HG02885 (cell line): Measurements from ENCODE around the gene TACC2.

ENCODE experiments used
- ATAC-seq: cut with Tn5 transposase; IDR thresholded peaks from one replicate; pipeline ENCODE4 v1.9.1; 2021; ENCODE audit warnings: mild to moderate bottlenecking; ENCODE audit not compliant: unreplicated experiment, poor library complexity

Gene TACC2

GRCh38 chr10:122240401-122240800 is 251.4 kb downstream of the TACC2 start:
- ATAC-seq = no peak

GRCh38 chr10:122241836-122242235 is 252.9 kb downstream of the TACC2 start:
- ATAC-seq = no peak

DNA sequence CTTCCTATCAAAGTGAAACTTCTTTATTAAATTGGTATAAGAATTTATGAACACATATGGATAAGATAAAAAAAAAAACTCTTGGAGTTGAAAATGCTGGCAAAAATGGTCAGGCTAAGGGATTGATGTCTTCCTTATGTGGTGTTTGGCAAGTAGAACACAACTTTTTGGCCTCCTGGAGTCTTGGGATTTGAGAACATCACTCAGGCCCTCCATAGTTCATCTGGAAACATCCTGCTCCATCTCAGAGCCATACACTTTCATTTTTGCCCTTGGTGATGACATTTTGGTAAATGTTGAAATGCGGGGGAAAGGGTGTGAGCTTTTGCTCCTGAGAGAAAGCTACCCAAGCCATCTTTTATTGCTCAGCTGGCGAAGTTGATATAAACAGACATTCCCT is 254.6 kb downstream of the TACC2 start:
- no peak for ATAC-seq

DNA sequence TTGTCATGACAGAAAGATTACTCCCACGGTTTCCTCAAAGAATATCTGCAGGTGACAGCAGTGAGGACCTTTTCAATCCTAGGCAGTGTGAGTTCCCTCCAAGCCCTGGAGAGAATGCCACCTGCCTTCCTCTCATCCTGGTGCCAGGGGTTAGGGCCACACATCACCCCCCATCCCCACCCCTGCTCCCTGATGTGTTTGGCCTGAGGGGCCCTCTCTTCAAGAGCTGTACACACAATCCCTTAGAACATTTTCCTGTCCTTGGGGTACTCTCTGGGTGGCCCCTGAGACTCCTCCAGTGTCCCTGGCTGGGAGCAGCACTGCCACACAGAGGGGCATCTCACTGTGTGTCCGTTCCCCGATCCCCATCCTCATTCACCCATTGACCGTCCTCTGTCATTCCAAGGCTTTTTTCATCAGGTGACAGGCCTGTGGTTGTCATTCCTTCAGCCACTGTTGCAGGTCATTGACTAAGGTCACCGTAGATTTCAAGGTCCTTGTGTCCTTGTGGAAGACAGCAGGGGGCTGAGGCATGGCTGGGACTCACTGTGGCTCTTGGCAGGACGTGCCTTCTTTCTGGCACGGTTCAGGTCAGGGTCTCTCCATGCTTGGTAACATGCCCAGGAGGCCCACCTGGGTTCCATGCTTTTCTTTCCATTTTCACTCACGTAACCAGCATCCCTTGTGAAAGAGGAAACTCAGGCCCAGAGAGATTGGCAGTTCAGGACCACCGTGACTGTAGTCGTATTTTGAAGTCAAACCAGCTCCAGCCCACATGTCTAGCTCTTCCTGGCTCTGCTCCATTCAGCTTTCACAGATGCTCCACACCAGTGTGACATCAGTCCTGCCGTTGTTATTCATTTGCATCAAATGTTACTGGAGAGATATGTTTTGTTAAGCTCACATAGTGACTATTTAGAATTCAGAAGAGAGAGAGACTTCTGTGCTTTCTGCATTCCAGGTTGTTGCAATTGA is 255.3 kb downstream of the TACC2 start:
- ATAC-seq = no peak

GRCh38 chr10:122245136-122245535 is 256.2 kb downstream of the TACC2 start:
- ATAC-seq = no peak

DNA sequence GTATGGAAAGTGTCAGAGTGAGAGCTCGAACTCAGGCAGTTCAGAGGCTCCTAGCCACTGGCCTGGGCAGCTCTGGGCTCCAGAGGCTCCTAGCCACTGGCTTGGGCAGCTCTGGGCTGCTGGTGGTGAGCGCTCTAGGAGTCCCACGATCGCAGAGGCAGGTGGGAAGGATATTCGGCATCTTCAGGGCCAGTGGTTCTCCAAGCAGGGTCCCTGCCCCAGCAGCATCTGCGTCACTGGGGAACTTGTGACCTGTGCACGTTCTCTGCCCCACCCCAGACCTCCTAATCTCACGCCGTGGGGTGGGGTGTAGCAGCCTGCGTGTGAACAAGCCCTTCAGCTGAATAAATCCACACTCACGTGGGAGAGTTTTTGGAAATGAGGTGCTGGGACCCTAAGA is 256.9 kb downstream of the TACC2 start:
- no peak for ATAC-seq

GRCh38 chr10:122246830-122247520 is 258.0 kb downstream of the TACC2 start:
- ATAC-seq = no peak

- no peak for ATAC-seq
These were observed 259.7 kb downstream of the TACC2 start for GRCh38 chr10:122248356-122249302.

- no peak for ATAC-seq
These were observed 260.4 kb downstream of the TACC2 start for GRCh38 chr10:122249303-122249850.

- no peak for ATAC-seq
These were observed 261.2 kb downstream of the TACC2 start for GRCh38 chr10:122249991-122250750.

DNA sequence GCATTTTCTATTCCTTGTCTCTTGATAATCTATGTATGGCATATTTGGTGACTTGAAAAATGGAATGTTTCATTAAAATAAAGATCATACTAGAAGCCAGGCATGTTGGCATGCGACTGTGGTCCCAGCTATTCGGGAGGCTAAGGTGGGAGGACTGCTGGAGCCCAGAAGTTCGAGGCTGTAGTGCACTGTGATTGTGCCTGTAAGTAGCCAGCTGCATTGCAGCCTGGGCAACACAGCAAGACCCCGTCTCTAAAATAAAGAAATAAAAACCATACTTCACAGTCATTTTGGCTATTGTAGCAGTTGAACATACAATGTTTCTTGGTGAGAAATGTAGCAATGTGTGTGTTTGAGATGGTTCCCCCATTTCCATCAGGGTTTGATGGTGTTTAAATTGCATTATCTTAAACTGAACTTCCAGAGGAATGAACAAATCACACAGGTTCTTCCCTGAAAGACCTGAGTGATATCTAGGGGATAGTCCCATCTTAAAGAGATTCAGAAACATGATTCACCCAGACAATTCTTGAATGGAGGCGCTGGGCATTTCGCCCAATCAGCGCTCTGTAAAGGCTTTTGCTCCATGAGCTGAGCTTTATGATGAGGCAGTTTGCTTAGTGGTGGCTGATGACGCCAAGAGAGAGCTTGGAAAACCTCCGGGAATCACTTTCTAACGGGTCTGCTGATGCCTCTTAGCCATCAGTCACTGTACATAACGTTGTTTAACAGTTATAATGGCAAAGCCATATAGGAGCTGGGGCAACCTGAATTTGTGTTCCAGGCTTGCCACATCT is 262.7 kb downstream of the TACC2 start:
- no peak for ATAC-seq

DNA sequence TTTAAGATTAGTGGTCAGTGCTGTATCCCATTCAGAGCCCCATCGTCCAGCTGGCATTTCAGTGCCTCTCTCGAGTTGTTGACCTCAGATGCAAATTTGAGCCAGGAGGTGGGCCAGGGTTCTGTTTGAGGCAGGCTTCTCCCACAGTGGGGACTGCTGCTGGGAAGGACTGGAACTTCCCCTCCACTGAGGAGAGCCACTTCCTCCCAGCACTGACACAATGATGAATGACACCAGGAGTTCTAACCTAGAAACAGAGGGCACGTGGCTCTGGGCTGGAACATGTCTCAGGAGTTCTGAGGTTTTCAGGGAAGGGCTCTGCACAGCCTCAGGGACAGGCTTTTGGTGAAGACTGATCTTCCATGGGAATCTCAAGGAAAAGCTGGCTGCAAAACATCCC is 263.8 kb downstream of the TACC2 start:
- no peak for ATAC-seq

DNA sequence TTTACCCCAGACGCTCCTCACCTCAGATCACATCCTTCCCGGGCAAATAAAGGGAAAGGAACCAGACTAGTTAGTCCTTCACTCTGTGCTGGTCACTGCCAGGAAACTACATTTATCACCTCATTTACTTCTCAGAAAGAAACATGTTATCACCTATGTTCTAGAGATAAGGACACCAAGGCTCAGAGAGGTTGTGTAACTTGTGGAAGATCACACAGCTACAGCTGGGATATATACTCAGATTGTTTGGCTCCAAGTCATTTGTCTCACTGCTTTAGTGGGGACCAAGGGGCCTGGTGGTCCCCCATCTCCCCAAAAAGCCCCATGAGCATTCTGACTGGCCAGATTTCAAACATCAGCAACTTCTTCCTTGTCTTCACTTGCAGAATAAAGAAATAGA is 264.6 kb downstream of the TACC2 start:
- ATAC-seq = no peak

DNA sequence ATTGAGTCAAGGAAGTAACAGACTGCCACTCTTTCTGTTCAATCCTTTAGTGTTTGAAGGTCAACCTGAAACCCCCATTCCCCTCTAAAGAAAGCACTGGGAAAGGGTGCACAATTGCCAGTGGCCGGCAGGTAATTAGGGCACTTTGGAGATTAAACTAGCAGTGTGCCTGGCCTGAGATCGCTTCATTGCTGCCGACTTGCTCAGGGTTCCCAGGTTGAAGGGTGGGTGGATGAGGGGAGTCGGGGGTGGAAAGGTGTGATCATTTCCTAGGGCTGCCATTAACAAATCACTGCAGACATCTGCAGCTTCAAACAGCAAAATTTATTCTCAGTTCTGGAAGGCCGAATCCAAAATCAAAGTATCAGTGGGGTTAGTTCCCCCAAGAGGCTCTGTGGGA is 265.9 kb downstream of the TACC2 start:
- no peak for ATAC-seq

DNA sequence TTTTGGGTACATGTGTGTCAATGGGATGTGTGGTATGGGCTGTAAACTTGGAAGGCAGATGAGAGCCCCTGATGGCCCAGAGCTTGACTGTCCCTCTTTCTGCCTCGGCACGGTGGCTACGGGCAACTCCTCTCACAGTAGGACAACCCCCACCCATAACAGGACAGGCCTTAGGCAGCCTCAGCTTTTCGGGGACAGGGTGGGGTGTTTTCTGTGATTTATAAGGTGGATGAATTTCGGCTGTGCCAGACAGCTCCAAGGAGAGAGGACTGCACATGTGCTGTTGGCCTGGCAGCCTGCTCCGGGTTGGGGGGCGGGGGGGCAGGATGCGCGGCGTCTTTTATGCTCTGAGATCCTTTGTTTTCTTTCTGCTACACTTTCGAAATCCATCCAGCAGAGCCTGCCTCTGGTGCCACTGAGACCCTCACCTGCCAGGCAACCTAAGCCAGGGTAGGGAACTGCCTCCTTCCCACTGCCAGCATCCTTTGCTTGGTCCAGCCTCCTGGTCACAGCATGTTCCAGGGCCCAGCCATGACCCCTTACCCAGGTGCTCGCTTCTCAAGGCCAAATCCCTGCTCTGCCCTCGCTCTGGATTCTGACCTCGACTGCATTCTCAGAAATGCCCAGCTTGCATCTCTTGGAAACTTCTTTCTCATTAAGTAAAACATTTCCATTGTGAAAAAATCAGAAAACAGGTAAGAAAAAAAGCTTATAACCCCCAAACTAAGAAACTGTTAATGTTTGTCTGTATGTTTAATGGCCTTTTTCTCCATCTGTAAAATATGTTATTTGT is 266.7 kb downstream of the TACC2 start:
- ATAC-seq = no peak

DNA sequence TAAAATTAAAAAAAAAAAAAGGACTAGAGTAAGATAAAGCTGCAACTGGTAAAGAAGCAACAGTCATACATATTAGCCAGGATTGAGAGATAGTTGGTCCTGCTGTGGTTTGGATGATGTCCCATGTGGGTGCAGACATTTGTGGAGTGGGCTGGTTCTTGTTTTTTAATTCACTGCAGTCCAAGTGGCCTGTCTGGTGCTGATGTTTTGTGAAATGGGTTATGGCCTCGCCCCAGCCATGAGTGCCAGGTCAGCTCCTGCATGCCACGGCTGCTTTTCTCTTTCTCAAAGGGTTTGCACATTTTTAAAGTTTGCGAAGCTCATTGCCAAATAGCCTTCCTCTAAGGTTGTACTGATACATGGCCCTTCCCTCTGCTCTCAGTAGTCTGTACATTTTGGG is 268.1 kb downstream of the TACC2 start:
- no peak for ATAC-seq

- no peak for ATAC-seq
These were observed 269.4 kb downstream of the TACC2 start for GRCh38 chr10:122258136-122259074.
